Natural killer cell (primary cell): ENCODE data around the gene FLACC1. TPM values are rescaled to one million over a fixed set of nuclear protein-coding genes. Genes with fewer than 3 reads are reported as not detected.

Source experiments
- ATAC-seq, 3 donors: fragments of 150-1000 bp in 2 of 3; fragments of 200-7000 bp in 1 of 3; cut with Tn5 transposase; 1 replicate in 1 of 3; 2 replicates in 2 of 3; pipeline ENCODE4 v1.10.0; 2021; ENCODE audit warnings: mild to moderate bottlenecking in 2 of 3, moderate library complexity in 2 of 3
- DNase-seq, 2 donors: peaks; one replicate each; pipeline versions ENCODE4 v3.0.0 to v3.0.0-alpha.2; 2013 to 2021; ENCODE audit warnings: mixed read lengths in 1 of 2
- H3K27ac ChIP-seq: one replicate; pipeline ENCODE4 v1.5.1; 2013; ENCODE audit warnings: mild to moderate bottlenecking, low read length
- H3K27me3 ChIP-seq: one replicate; pipeline ENCODE4 v1.6.1; 2013; ENCODE audit warnings: low read length; ENCODE audit not compliant: control insufficient read depth, insufficient read depth
- H3K36me3 ChIP-seq: one replicate; pipeline ENCODE4 v1.6.1; 2013; ENCODE audit warnings: low read length; ENCODE audit not compliant: control insufficient read depth, insufficient read depth
- H3K4me1 ChIP-seq: one replicate; pipeline ENCODE4 v1.6.1; 2013; ENCODE audit warnings: low read length; ENCODE audit not compliant: control insufficient read depth, insufficient read depth
- H3K4me3 ChIP-seq: one replicate; pipeline ENCODE4 v1.5.1; 2013; ENCODE audit warnings: low read length
- H3K9me3 ChIP-seq: one replicate; pipeline ENCODE4 v1.6.1; 2013; ENCODE audit warnings: low read length; ENCODE audit not compliant: control insufficient read depth, insufficient read depth
- H3K27ac Mint-ChIP-seq, 2 donors: one replicate each; pipeline ENCODE4 v1.8.0; 2022; ENCODE audit warnings: mild to moderate bottlenecking in 2 of 2, mixed read lengths in 2 of 2, moderate library complexity in 1 of 2
- H3K27me3 Mint-ChIP-seq, 2 donors: one replicate each; pipeline ENCODE4 v1.8.0; 2022; ENCODE audit warnings: low read depth in 2 of 2, mixed read lengths in 2 of 2
- H3K36me3 Mint-ChIP-seq: one replicate; pipeline ENCODE4 v1.8.0; 2022; ENCODE audit warnings: mixed read lengths
- H3K4me1 Mint-ChIP-seq, 2 donors: one replicate each; pipeline ENCODE4 v1.8.0; 2022; ENCODE audit warnings: mixed read lengths in 2 of 2
- H3K4me3 Mint-ChIP-seq: one replicate; pipeline ENCODE4 v1.8.0; 2022; ENCODE audit warnings: mild to moderate bottlenecking, moderate library complexity, mixed read lengths
- H3K9me3 Mint-ChIP-seq, 2 donors: one replicate each; pipeline ENCODE4 v1.8.0; 2022; ENCODE audit warnings: mixed read lengths in 2 of 2
- WGBS: methylation state at CpG from one replicate; pipeline ENCODE4 v1.1.7; 2013; ENCODE audit warnings: missing lambda C conversion rate; ENCODE audit not compliant: insufficient coverage; 5-methylcytosine and 5-hydroxymethylcytosine counted together
- intact Hi-C: fragments of 100-400 bp; cut with micrococcal nuclease; formaldehyde crosslinking; loops from one replicate; pipeline ENCODE4 v1.14.2; 2022
- total RNA-seq, 4 donors: library from RNA; stranded (reverse); fragments of 120-200 nt in 1 of 4; gene quantifications; one replicate each; pipeline versions ENCODE4 v1.2.3 to v1.2.4, GENCODE V29; 2013 to 2022
- TF ChIP-seq, protein P1 (sequence below): fragments of 200-600 bp; IDR thresholded peaks from one replicate; pipeline ENCODE4 v1.8.0; 2022; ENCODE audit warnings: antibody characterized with exemption

Gene FLACC1
- total RNA-seq, 3 donors from 2014 or later (not counting 1 experiment from before 2014, with no cell fraction given) = 5.2 to 7.0 (median 6.8) TPM

- Histone ChIP-seq H3K4me3 (no peak overlapping the region), H3K4me1 (no peaks in the 10 kb centered on the region), H3K9me3 (no peaks in the 10 kb centered on the region), H3K27me3 (no peaks in the 10 kb centered on the region), H3K27ac (no peak overlapping the region), H3K36me3 (peaks cover 65% of the 10 kb centered on the region)
- intact Hi-C loops = loop anchor here (1.0 to 10.0 kb wide), 2 partner anchors 8 to 51 kb away; no protein-coding TSS in a partner anchor
- no peaks in the 10 kb centered on the region for H3K27me3 Mint-ChIP-seq
- DNase-seq = no peak
- no peaks in the 10 kb centered on the region for H3K9me3 Mint-ChIP-seq
- H3K36me3 Mint-ChIP-seq = peaks cover 50% of the 10 kb centered on the region
- TF ChIP-seq, protein P1, sequence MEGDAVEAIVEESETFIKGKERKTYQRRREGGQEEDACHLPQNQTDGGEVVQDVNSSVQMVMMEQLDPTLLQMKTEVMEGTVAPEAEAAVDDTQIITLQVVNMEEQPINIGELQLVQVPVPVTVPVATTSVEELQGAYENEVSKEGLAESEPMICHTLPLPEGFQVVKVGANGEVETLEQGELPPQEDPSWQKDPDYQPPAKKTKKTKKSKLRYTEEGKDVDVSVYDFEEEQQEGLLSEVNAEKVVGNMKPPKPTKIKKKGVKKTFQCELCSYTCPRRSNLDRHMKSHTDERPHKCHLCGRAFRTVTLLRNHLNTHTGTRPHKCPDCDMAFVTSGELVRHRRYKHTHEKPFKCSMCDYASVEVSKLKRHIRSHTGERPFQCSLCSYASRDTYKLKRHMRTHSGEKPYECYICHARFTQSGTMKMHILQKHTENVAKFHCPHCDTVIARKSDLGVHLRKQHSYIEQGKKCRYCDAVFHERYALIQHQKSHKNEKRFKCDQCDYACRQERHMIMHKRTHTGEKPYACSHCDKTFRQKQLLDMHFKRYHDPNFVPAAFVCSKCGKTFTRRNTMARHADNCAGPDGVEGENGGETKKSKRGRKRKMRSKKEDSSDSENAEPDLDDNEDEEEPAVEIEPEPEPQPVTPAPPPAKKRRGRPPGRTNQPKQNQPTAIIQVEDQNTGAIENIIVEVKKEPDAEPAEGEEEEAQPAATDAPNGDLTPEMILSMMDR = no peak
- H3K4me3 Mint-ChIP-seq = no peak overlapping the region
- H3K27ac Mint-ChIP-seq = peak overlapping the region; percentile 55 to 76
- 100% methylated on average over 1 of the region's 1 CpG for WGBS
- H3K4me1 Mint-ChIP-seq = peaks cover 25 to 36% of the 10 kb centered on the region in 2 donors
- ATAC-seq = no peak
Observed at GRCh38 chr2:201285499-201285898, 71.6 kb downstream of the FLACC1 start.

- peak overlapping the region; percentile 83 to 100 for H3K27ac Mint-ChIP-seq
Observed at GRCh38 chr2:201280191-201281040, 76.7 kb downstream of the FLACC1 start.

DNA sequence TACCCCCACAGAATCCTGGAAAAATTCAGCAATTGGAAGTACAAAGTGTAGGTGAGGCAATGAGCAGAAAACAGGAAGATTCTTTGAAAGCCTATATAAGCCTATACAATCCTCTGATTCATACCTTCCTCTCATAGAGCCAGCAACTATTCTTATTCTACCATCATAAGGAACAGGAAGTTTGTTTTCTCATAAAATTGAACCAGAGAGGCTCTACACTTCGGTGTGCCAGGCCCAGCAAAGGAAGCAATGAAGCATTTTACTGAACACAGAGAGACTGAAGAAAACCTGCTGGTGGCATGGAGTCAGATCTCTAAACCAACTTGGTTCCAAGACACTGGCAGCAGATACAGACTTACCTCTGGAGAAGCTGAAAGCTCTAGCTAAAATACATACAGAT lies 78.1 kb downstream of the FLACC1 start:
- TF ChIP-seq, protein P1 = no peak
- intact Hi-C loops = no loop called here
- H3K4me1 ChIP-seq = no peaks in the 10 kb centered on the region
- H3K4me1 Mint-ChIP-seq = peaks cover 39 to 43% of the 10 kb centered on the region in 2 donors
- peak in 1 of 3 donors; percentile 22 for ATAC-seq
- H3K27ac ChIP-seq = no peak overlapping the region
- H3K27me3 ChIP-seq = no peaks in the 10 kb centered on the region
- 71% methylated on average over 1 of the region's 1 CpG for WGBS
- H3K9me3 ChIP-seq = no peaks in the 10 kb centered on the region
- DNase-seq = no peak
- H3K4me3 Mint-ChIP-seq = no peak overlapping the region
- no peaks in the 10 kb centered on the region for H3K27me3 Mint-ChIP-seq
- H3K36me3 ChIP-seq = peaks cover 69% of the 10 kb centered on the region
- H3K4me3 ChIP-seq = no peak overlapping the region
- peaks cover 37% of the 10 kb centered on the region for H3K36me3 Mint-ChIP-seq
- peak overlapping the region; percentile 83 to 100 for H3K27ac Mint-ChIP-seq
- H3K9me3 Mint-ChIP-seq = no peaks in the 10 kb centered on the region

More at GRCh38 chr2:201280191-201281040, 76.7 kb downstream of the FLACC1 start:
- DNase-seq = no peak
- Histone ChIP-seq H3K27me3 (no peaks in the 10 kb centered on the region), H3K36me3 (peaks cover 65% of the 10 kb centered on the region), H3K9me3 (no peaks in the 10 kb centered on the region), H3K4me1 (no peaks in the 10 kb centered on the region), H3K4me3 (no peak overlapping the region), H3K27ac (peak overlapping the region; percentile 35)
- WGBS = 100% methylated on average over 1 of the region's 3 CpGs
- no peak for ATAC-seq
- no peaks in the 10 kb centered on the region for H3K9me3 Mint-ChIP-seq
- H3K27me3 Mint-ChIP-seq = no peaks in the 10 kb centered on the region
- peaks cover 31 to 34% of the 10 kb centered on the region in 2 donors for H3K4me1 Mint-ChIP-seq
- TF ChIP-seq, protein P1 = no peak
- H3K36me3 Mint-ChIP-seq = peaks cover 41% of the 10 kb centered on the region
- H3K4me3 Mint-ChIP-seq = no peak overlapping the region
- intact Hi-C loops = loop anchor here (10.0 kb wide), 1 partner anchor 46 kb away; no protein-coding TSS in a partner anchor
